GM12801 (cell line): ENCODE results near the gene AKAP17A.

ENCODE experiments used
- CTCF ChIP-seq: IDR thresholded peaks from one replicate; pipeline ENCODE4 v1.5.1; 2011; ENCODE audit warnings: control low read depth; ENCODE audit not compliant: insufficient read length; ENCODE audit errors: extremely low read depth

AKAP17A gene

GRCh38 chrX:1578511-1579173 is 12.8 kb upstream of the AKAP17A start:
- no peak for TF ChIP-seq CTCF

- TF ChIP-seq CTCF, result no peak
Measured at GRCh38 chrX:1581132-1581531, 10.3 kb upstream of the AKAP17A start.

GRCh38 chrX:1582686-1583437 is 8.5 kb upstream of the AKAP17A start:
- TF ChIP-seq CTCF, result no peak

GRCh38 chrX:1584237-1585011 is 7.0 kb upstream of the AKAP17A start:
- no peak for TF ChIP-seq CTCF

GRCh38 chrX:1587161-1587560 is 4.2 kb upstream of the AKAP17A start:
- TF ChIP-seq CTCF, result no peak

GRCh38 chrX:1589356-1590130 is 1.9 kb upstream of the AKAP17A start:
- no peak for TF ChIP-seq CTCF

GRCh38 chrX:1591863-1592469 is 562 bp downstream of the AKAP17A start:
- no peak for TF ChIP-seq CTCF
